Upper lobe of left lung (tissue), 4 donors: ENCODE results near the gene PPP5C.

ENCODE experiments used
- EP300 ChIP-seq, 4 donors: sonication (generic); formaldehyde crosslinking; IDR thresholded peaks; one replicate each; pipeline ENCODE4 v1.5.1; 2017; ENCODE audit warnings: antibody characterized with exemption in 4 of 4, control low read depth in 2 of 4
- POLR2A ChIP-seq, 4 donors: fragments of 450-650 bp; IDR thresholded peaks; one replicate each; pipeline ENCODE4 v1.5.1; 2016 to 2017; ENCODE audit warnings: antibody characterized with exemption in 4 of 4, mild to moderate bottlenecking in 2 of 4
- TF ChIP-seq, protein P1 (sequence below), 6 experiments: fragments of 450-650 bp in 4 of 6; fragments of 200-600 bp in 2 of 6; sonication (generic) in 2 of 6; IDR thresholded peaks; one replicate each; pipeline ENCODE4 v1.5.1; 2016 to 2019; ENCODE audit warnings: antibody characterized with exemption in 6 of 6

DNA sequence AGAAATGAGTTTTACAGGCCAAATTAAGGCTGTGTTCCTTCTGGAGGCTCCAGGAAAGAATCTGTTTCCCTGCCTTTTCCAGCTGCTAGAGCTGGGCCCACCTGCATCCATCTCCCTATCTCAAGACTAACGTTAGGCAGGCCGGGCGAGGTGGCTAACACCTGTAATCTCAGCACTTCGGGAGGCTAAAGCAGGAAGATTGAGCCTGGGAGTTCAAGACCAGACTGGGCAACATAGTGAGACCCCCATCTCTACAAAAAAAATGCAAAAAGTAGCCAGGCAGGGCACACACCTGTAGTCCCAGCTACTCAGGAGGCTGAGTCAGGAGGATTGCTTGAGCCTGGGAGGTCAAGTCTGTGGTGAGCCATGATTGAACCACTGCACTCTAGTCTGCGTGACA, 35.4 kb upstream of the PPP5C start:
- TF ChIP-seq, protein P1, sequence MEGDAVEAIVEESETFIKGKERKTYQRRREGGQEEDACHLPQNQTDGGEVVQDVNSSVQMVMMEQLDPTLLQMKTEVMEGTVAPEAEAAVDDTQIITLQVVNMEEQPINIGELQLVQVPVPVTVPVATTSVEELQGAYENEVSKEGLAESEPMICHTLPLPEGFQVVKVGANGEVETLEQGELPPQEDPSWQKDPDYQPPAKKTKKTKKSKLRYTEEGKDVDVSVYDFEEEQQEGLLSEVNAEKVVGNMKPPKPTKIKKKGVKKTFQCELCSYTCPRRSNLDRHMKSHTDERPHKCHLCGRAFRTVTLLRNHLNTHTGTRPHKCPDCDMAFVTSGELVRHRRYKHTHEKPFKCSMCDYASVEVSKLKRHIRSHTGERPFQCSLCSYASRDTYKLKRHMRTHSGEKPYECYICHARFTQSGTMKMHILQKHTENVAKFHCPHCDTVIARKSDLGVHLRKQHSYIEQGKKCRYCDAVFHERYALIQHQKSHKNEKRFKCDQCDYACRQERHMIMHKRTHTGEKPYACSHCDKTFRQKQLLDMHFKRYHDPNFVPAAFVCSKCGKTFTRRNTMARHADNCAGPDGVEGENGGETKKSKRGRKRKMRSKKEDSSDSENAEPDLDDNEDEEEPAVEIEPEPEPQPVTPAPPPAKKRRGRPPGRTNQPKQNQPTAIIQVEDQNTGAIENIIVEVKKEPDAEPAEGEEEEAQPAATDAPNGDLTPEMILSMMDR (IDR thresholded peaks at IDR 0.05): no peak
- TF ChIP-seq POLR2A (IDR thresholded peaks at IDR 0.05) (no peak), EP300 (IDR thresholded peaks at IDR 0.05) (no peak)
